ENCODE results near the gene RPL35. TPM values are rescaled to one million over a fixed set of nuclear protein-coding genes. Genes with fewer than 3 reads are reported as not detected.
"Not testable (repeated sequence)": the region's sequence is repeated elsewhere in the genome, so short reads cannot be mapped to it uniquely, and the experiment has no call there.

Gene RPL35
- total and polyA plus RNA-seq, 2 experiments from 2014 or later, result 1,202 to 4,143 TPM

GRCh38 chr9:124839612-124840299 lies 22.0 kb downstream of the RPL35 start:
- peak; percentile 89 for DNase-seq (ENCODE audit: low spot score)
- no peak overlapping the region for H3K27ac ChIP-seq (ENCODE audit: low read depth)
- no peak overlapping the region for H3K4me3 ChIP-seq
- H3K4me1 Mint-ChIP-seq, result peaks cover 13% of the 10 kb centered on the region; the same call in 2 of the 3 replicates
- H3K4me3 Mint-ChIP-seq, result no peak overlapping the region
- peaks cover 5% of the 10 kb centered on the region; the same call in 1 of the 2 replicates for H3F3A ChIP-seq (replicated peaks; ENCODE audit: low read depth)
- no peak overlapping the region for H3K4me2 ChIP-seq
- H2AFZ ChIP-seq, result peak overlapping the region; percentile 52
- no peaks in the 10 kb centered on the region for H3K4me1 ChIP-seq (ENCODE audit: insufficient read depth)
- H3K27ac Mint-ChIP-seq, result peak overlapping the region; percentile 67; the same call in 1 of the 2 replicates
- no peaks in the 10 kb centered on the region for H3K27me3 ChIP-seq (ENCODE audit: insufficient read depth)
- peak; percentile 93 for ATAC-seq
- H3K79me2 ChIP-seq (replicated peaks; ENCODE audit: insufficient read depth), result no peaks in the 10 kb centered on the region
- no peaks in the 10 kb centered on the region for H4K20me1 ChIP-seq (replicated peaks; ENCODE audit: insufficient read depth)
- H3K9me2 ChIP-seq (ENCODE audit: insufficient read depth), result no peaks in the 10 kb centered on the region
- no peaks in the 10 kb centered on the region for H3K36me3 ChIP-seq (ENCODE audit: insufficient read depth)
- TF ChIP-seq POLR2AphosphoS5 (IDR thresholded peaks at IDR 0.05; ENCODE audit: low read depth) (no peak), CTCF (conservative IDR thresholded peaks at IDR 0.05; ENCODE audit: low read depth in 2 of 2) (peak; percentile 66 to 67), NANOG (IDR thresholded peaks at IDR 0.05; ENCODE audit: borderline replicate concordance) (no peak), JUNB (IDR thresholded peaks at IDR 0.05; ENCODE audit: unreplicated experiment) (no peak), EZH2 (IDR thresholded peaks at IDR 0.05; ENCODE audit: low read depth, unreplicated experiment) (no peak), CREB1 (CRISPR knock-in tag; IDR thresholded peaks at IDR 0.05; ENCODE audit: low read depth) (no peak)
- TF ChIP-seq, protein P1, sequence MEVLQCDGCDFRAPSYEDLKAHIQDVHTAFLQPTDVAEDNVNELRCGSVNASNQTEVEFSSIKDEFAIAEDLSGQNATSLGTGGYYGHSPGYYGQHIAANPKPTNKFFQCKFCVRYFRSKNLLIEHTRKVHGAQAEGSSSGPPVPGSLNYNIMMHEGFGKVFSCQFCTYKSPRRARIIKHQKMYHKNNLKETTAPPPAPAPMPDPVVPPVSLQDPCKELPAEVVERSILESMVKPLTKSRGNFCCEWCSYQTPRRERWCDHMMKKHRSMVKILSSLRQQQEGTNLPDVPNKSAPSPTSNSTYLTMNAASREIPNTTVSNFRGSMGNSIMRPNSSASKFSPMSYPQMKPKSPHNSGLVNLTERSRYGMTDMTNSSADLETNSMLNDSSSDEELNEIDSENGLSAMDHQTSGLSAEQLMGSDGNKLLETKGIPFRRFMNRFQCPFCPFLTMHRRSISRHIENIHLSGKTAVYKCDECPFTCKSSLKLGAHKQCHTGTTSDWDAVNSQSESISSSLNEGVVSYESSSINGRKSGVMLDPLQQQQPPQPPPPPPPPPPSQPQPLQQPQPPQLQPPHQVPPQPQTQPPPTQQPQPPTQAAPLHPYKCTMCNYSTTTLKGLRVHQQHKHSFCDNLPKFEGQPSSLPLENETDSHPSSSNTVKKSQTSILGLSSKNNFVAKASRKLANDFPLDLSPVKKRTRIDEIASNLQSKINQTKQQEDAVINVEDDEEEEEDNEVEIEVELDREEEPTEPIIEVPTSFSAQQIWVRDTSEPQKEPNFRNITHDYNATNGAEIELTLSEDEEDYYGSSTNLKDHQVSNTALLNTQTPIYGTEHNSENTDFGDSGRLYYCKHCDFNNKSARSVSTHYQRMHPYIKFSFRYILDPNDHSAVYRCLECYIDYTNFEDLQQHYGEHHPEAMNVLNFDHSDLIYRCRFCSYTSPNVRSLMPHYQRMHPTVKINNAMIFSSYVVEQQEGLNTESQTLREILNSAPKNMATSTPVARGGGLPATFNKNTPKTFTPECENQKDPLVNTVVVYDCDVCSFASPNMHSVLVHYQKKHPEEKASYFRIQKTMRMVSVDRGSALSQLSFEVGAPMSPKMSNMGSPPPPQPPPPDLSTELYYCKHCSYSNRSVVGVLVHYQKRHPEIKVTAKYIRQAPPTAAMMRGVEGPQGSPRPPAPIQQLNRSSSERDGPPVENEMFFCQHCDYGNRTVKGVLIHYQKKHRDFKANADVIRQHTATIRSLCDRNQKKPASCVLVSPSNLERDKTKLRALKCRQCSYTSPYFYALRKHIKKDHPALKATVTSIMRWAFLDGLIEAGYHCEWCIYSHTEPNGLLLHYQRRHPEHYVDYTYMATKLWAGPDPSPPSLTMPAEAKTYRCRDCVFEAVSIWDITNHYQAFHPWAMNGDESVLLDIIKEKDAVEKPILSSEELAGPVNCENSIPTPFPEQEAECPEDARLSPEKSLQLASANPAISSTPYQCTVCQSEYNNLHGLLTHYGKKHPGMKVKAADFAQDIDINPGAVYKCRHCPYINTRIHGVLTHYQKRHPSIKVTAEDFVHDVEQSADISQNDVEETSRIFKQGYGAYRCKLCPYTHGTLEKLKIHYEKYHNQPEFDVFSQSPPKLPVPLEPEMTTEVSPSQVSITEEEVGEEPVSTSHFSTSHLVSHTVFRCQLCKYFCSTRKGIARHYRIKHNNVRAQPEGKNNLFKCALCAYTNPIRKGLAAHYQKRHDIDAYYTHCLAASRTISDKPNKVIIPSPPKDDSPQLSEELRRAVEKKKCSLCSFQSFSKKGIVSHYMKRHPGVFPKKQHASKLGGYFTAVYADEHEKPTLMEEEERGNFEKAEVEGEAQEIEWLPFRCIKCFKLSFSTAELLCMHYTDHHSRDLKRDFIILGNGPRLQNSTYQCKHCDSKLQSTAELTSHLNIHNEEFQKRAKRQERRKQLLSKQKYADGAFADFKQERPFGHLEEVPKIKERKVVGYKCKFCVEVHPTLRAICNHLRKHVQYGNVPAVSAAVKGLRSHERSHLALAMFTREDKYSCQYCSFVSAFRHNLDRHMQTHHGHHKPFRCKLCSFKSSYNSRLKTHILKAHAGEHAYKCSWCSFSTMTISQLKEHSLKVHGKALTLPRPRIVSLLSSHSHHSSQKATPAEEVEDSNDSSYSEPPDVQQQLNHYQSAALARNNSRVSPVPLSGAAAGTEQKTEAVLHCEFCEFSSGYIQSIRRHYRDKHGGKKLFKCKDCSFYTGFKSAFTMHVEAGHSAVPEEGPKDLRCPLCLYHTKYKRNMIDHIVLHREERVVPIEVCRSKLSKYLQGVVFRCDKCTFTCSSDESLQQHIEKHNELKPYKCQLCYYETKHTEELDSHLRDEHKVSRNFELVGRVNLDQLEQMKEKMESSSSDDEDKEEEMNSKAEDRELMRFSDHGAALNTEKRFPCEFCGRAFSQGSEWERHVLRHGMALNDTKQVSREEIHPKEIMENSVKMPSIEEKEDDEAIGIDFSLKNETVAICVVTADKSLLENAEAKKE (CRISPR knock-in tag; IDR thresholded peaks at IDR 0.05), result no peak
- peaks cover 2% of the 10 kb centered on the region for H3K27me3 Mint-ChIP-seq (ENCODE audit: insufficient read depth, low read depth, poor library complexity)
- H3K9me3 Mint-ChIP-seq, result no peaks in the 10 kb centered on the region
- H3K36me3 Mint-ChIP-seq (ENCODE audit: low read depth), result no peaks in the 10 kb centered on the region

DNA sequence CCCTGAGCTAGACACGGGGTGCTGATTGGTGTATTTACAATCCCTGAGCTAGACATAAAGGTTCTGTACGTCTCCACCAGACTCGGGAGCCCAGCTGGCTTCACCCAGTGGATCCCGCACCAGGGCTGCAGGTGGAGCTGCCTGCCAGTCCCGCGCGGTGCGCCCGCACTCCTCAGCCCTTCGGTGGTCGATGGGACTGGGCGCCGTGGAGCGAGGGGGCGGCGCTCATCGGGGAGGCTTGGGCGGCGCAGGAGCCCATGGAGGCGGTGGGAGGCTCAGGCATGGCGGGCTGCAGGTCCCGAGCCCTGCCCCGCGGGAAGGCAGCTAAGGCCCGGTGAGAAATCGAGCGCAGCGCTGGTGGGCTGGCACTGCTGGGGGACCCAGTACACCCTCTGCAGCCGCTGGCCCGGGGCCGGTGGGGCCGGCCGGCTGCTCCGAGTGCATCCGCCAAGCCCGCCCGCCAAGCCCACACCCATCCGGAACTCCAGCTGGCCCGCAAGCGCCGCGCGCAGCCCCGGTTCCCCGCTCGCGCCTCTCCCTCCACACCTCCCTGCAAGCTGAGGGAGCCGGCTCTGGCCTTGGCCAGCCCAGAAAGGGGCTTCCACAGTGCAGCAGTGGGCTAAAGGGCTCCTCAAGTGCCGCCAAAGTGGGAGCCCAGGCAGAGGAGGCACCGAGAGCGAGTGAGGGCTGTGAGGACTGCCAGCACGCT lies 23.0 kb downstream of the RPL35 start:
- ATAC-seq, result peak; percentile 6; the same call in 1 of the 3 replicates
- not testable (repeated sequence) for H3K4me1 ChIP-seq (ENCODE audit: insufficient read depth); H3K36me3 Mint-ChIP-seq (ENCODE audit: low read depth)

GRCh38 chr9:124838132-124838531 lies 23.6 kb downstream of the RPL35 start:
- H3K36me3 Mint-ChIP-seq (ENCODE audit: low read depth); H3K36me3 ChIP-seq (ENCODE audit: insufficient read depth); H3K4me3 ChIP-seq; H3K27ac Mint-ChIP-seq; H3K79me2 ChIP-seq (replicated peaks; ENCODE audit: insufficient read depth); H2AFZ ChIP-seq; DNase-seq (ENCODE audit: low spot score); H3K4me3 Mint-ChIP-seq; H3K4me2 ChIP-seq; ATAC-seq; H3K9me2 ChIP-seq (ENCODE audit: insufficient read depth); H4K20me1 ChIP-seq (replicated peaks; ENCODE audit: insufficient read depth); H3K27ac ChIP-seq (ENCODE audit: low read depth); H3K9me3 Mint-ChIP-seq; H3K27me3 Mint-ChIP-seq (ENCODE audit: insufficient read depth, low read depth, poor library complexity); H3K4me1 ChIP-seq (ENCODE audit: insufficient read depth); H3K27me3 ChIP-seq (ENCODE audit: insufficient read depth); H3F3A ChIP-seq (replicated peaks; ENCODE audit: low read depth): not testable (repeated sequence)
- H3K4me1 Mint-ChIP-seq, result peaks cover 13% of the 10 kb centered on the region; the same call in 2 of the 3 replicates

More for the DNA sequence above, 23.0 kb downstream of the RPL35 start:
- not testable (repeated sequence) for H3K27me3 Mint-ChIP-seq (ENCODE audit: insufficient read depth, low read depth, poor library complexity); H3K27ac Mint-ChIP-seq; H3K9me3 Mint-ChIP-seq; H4K20me1 ChIP-seq (replicated peaks; ENCODE audit: insufficient read depth); H3K79me2 ChIP-seq (replicated peaks; ENCODE audit: insufficient read depth); H3K36me3 ChIP-seq (ENCODE audit: insufficient read depth); DNase-seq (ENCODE audit: low spot score); H3K4me3 Mint-ChIP-seq; H3K27ac ChIP-seq (ENCODE audit: low read depth); H3K27me3 ChIP-seq (ENCODE audit: insufficient read depth); H3F3A ChIP-seq (replicated peaks; ENCODE audit: low read depth); H3K9me2 ChIP-seq (ENCODE audit: insufficient read depth)
- peak overlapping the region; percentile 52 for H2AFZ ChIP-seq
- H3K4me1 Mint-ChIP-seq, result peaks cover 13% of the 10 kb centered on the region; the same call in 2 of the 3 replicates
- peak overlapping the region; percentile 44; the same call in 1 of the 2 replicates for H3K4me3 ChIP-seq
- peak overlapping the region; percentile 66; the same call in 1 of the 2 replicates for H3K4me2 ChIP-seq

Data from GM23338 (cell line).